OCI-LY7 (cell line): ENCODE measurements around the gene USH2A.

Source experiments
- EZH2phosphoT487 ChIP-seq: fragments of 200-600 bp; sonication (generic); IDR thresholded peaks from 2 replicates; pipeline ENCODE4 v1.6.1; 2018; ENCODE audit warnings: low read depth, borderline replicate concordance, mild to moderate bottlenecking, mixed run types, antibody characterized with exemption, low read length, moderate library complexity, mixed read lengths
- TF ChIP-seq, protein P1 (sequence below): fragments of 200-600 bp; sonication (generic); conservative IDR thresholded peaks from 2 replicates; pipeline ENCODE4 v1.5.1; 2014; ENCODE audit warnings: mild to moderate bottlenecking, antibody characterized with exemption, low read length, moderate library complexity, mixed read lengths

DNA sequence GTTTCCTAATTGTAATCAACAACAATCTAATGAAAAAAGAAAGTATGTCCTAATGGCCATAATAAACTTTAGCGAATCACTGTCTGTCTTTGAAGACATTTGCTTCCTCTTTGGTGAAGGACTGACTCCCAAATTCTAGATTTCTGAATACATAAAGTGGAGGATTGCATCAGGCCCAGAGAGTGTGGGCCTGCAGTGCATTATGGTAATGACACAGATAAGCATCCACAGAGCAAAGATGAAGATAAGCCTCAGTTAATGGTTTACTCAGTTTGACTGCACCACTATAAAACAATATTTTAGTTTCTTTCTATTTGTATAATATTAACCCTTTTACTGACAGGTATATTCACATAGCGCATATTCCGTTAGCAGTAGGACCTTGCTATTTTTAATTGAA lies 490.7 kb downstream of the USH2A start:
- TF ChIP-seq, protein P1, sequence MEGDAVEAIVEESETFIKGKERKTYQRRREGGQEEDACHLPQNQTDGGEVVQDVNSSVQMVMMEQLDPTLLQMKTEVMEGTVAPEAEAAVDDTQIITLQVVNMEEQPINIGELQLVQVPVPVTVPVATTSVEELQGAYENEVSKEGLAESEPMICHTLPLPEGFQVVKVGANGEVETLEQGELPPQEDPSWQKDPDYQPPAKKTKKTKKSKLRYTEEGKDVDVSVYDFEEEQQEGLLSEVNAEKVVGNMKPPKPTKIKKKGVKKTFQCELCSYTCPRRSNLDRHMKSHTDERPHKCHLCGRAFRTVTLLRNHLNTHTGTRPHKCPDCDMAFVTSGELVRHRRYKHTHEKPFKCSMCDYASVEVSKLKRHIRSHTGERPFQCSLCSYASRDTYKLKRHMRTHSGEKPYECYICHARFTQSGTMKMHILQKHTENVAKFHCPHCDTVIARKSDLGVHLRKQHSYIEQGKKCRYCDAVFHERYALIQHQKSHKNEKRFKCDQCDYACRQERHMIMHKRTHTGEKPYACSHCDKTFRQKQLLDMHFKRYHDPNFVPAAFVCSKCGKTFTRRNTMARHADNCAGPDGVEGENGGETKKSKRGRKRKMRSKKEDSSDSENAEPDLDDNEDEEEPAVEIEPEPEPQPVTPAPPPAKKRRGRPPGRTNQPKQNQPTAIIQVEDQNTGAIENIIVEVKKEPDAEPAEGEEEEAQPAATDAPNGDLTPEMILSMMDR = no peak
- TF ChIP-seq EZH2phosphoT487 = no peak
